Prostate gland (tissue), 2 donors: ENCODE data around the gene PCDHGA11. TPM values are rescaled to one million over a fixed set of nuclear protein-coding genes. Genes with fewer than 3 reads are reported as not detected.
A peak's percentile ranks its signal among the peaks of the same experiment; 100 is the strongest.
"Not testable (repeated sequence)": the region's sequence is repeated elsewhere in the genome, so short reads cannot be mapped to it uniquely, and the experiment has no call there.

Experiments
- DNase-seq: peaks from one replicate; pipeline ENCODE4 v3.0.0-alpha.2; 2019; ENCODE audit warnings: low spot score
- H3K27ac ChIP-seq, 2 donors: fragments of 200-600 bp; sonication (generic); 2 replicates each; pipeline ENCODE4 v1.5.1; 2017 to 2019
- H3K27me3 ChIP-seq: fragments of 200-600 bp; sonication (generic); replicated peaks from 2 replicates; pipeline ENCODE4 v1.5.1; 2019; ENCODE audit not compliant: insufficient read depth
- H3K36me3 ChIP-seq, 2 donors: fragments of 200-600 bp; sonication (generic); 1 replicate in 1 of 2; 2 replicates in 1 of 2; pipeline versions ENCODE4 v1.5.1 to v1.8.1; 2017 to 2019
- H3K4me1 ChIP-seq: fragments of 200-600 bp; sonication (generic); replicated peaks from 2 replicates; pipeline ENCODE4 v1.5.1; 2019
- H3K4me3 ChIP-seq, 2 donors: fragments of 200-600 bp; sonication (generic); 2 replicates each; pipeline ENCODE4 v1.5.1; 2017 to 2019
- H3K9me3 ChIP-seq: fragments of 200-600 bp; sonication (generic); 2 replicates; pipeline ENCODE4 v1.5.1; 2017
- POLR2A ChIP-seq: fragments of 450-650 bp; IDR thresholded peaks from one replicate; pipeline ENCODE4 v1.6.1; 2016; ENCODE audit warnings: antibody characterized with exemption, mild to moderate bottlenecking
- POLR2AphosphoS5 ChIP-seq: sonication (generic); formaldehyde crosslinking; IDR thresholded peaks from one replicate; pipeline ENCODE4 v1.6.1; 2017; ENCODE audit warnings: antibody characterized with exemption
- WGBS: methylation state at CpG from one replicate; pipeline ENCODE4 v1.1.5; 2018; 5-methylcytosine and 5-hydroxymethylcytosine counted together
- intact Hi-C: fragments of 100-400 bp; cut with DNase I; formaldehyde crosslinking; loops from one replicate; pipeline ENCODE4 v1.14.2; 2022
- total RNA-seq, 2 donors: library from RNA; depleted of rRNA; stranded (reverse); fragments of >200 nt; gene quantifications; one replicate each; pipeline ENCODE4 v1.1.0, GENCODE V29; 2016
- TF ChIP-seq, protein P1 (sequence below), 4 experiments: fragments of 200-600 bp in 2 of 4; fragments of 450-650 bp in 2 of 4; sonication (generic) in 2 of 4; IDR thresholded peaks; 1 replicate in 3 of 4; 2 replicates in 1 of 4; pipeline ENCODE4 v1.5.1; 2016 to 2019; ENCODE audit warnings: antibody characterized with exemption in 4 of 4, mild to moderate bottlenecking in 2 of 4, moderate library complexity in 2 of 4

Gene PCDHGA11
- total RNA-seq, 2 donors from 2014 or later = 2.9 to 3.4 TPM

DNA sequence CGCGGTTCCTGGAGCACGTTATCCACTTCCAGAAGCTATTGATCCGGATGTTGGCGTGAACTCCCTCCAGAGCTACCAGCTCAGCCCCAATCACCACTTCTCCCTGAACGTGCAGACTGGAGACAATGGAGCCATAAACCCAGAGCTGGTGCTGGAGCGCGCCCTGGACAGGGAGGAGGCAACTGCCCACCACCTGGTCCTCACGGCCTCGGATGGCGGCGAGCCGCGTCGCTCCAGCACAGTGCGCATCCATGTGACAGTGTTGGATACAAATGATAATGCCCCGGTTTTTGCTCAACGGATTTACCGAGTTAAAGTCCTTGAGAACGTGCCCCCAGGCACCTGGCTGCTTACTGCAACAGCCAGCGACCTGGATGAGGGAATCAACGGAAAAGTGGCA, 17.5 kb upstream of the PCDHGA11 start:
- 22% methylated on average over 22 of the region's 22 CpGs for WGBS
- Histone ChIP-seq H3K27me3 (no peaks in the 10 kb centered on the region), H3K36me3 (no peaks in the 10 kb centered on the region), H3K9me3 (peaks cover 10% of the 10 kb centered on the region), H3K4me3 (no peak overlapping the region), H3K4me1 (no peaks in the 10 kb centered on the region), H3K27ac (no peak overlapping the region)
- intact Hi-C loops = no loop called here
- TF ChIP-seq POLR2A (no peak), POLR2AphosphoS5 (no peak)
- TF ChIP-seq, protein P1, sequence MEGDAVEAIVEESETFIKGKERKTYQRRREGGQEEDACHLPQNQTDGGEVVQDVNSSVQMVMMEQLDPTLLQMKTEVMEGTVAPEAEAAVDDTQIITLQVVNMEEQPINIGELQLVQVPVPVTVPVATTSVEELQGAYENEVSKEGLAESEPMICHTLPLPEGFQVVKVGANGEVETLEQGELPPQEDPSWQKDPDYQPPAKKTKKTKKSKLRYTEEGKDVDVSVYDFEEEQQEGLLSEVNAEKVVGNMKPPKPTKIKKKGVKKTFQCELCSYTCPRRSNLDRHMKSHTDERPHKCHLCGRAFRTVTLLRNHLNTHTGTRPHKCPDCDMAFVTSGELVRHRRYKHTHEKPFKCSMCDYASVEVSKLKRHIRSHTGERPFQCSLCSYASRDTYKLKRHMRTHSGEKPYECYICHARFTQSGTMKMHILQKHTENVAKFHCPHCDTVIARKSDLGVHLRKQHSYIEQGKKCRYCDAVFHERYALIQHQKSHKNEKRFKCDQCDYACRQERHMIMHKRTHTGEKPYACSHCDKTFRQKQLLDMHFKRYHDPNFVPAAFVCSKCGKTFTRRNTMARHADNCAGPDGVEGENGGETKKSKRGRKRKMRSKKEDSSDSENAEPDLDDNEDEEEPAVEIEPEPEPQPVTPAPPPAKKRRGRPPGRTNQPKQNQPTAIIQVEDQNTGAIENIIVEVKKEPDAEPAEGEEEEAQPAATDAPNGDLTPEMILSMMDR (IDR thresholded peaks at IDR 0.05) = no peak
- no peak for DNase-seq

DNA sequence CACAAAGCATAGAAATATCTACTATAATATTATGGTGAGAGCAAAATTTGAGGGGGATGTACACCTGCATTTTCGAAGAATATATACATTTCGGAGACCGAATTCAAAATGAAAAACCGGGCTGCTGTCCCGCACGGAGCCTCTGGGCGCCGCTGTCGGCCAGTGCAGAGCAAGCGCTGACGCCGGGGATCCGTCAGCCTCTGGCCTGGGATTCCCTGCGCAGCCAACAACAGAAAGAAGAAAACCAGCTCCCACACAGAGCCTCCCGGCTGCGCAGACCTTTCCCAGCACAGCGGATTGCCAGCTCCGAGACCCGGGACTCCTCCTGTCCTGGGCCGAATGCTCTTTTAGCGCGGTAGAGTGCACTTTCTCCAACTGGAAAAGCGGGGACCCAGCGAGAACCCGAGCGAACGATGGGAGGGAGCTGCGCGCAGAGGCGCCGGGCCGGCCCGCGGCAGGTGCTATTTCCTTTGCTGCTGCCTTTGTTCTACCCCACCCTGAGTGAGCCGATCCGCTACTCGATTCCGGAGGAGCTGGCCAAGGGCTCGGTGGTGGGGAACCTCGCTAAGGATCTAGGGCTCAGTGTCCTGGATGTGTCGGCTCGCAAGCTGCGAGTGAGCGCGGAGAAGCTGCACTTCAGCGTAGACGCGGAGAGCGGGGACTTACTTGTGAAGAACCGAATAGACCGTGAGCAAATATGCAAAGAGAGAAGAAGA, 12.9 kb upstream of the PCDHGA11 start, which contains the start of gene PCDHGB6:
Gene PCDHGB6, plus strand, starts transcription at position 232 of the 716 bp plus-strand sequence. Its CDS starts 182 bp downstream, at position 414.
- H3K4me3 ChIP-seq = peak within 1 kb of the TSS in 1 of 2 donors; percentile 14
- TF ChIP-seq, protein P1 (IDR thresholded peaks at IDR 0.05) = peak in 3 of 4 experiments; percentile 32 to 59 (median 59)
- 11% methylated on average over 44 of the region's 51 CpGs for WGBS
- H3K4me1 ChIP-seq, H3K9me3 ChIP-seq, H3K36me3 ChIP-seq, DNase-seq, H3K27ac ChIP-seq, H3K27me3 ChIP-seq, intact Hi-C loops: not testable (repeated sequence)

DNA sequence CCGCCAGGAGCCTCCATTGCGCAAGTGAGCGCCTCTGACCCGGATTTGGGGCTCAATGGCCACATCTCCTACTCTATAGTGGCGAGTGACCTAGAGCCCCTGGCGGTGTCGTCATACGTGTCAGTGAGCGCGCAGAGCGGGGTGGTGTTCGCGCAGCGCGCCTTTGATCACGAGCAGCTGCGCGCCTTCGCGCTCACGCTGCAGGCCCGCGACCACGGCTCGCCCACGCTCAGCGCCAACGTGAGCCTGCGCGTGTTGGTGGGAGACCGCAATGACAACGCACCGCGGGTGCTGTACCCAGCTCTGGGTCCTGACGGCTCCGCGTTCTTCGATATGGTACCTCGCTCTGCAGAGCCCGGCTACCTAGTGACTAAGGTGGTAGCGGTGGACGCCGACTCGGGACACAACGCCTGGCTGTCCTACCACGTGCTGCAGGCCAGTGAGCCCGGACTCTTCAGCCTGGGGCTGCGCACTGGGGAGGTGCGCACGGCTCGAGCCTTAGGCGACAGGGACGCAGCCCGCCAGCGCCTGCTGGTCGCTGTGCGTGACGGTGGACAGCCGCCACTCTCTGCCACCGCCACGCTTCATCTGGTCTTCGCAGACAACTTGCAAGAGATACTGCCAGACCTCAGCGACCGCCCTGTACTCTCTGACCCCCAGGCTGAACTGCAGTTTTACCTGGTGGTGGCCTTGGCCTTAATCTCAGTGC, 11.1 kb upstream of the PCDHGA11 start:
- intact Hi-C loops = loop anchor here (10.0 kb wide), 1 partner anchor 115 kb away; no protein-coding TSS in a partner anchor
- TF ChIP-seq POLR2AphosphoS5 (no peak), POLR2A (no peak)
- TF ChIP-seq, protein P1 (IDR thresholded peaks at IDR 0.05) = no peak

DNA sequence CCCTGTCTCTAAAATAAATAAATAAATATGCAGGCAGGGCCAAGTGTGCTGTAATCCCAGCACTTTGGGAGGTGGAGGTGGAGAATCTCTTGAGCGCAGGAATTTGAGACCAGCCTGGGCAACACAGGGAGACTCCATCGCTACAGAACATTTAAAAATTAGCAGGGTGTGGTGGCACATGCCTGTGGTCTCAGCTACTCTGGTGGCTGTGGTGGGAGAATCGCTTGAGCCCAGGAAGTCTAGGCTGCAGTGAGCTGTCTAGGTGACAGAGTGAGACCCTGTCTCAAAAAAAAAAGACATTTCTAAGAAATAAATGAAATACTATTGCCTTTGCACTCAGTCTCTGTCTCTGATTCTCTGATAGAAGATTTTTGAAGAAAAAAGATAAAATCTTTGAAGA, 9.3 kb upstream of the PCDHGA11 start:
- TF ChIP-seq POLR2A (no peak), POLR2AphosphoS5 (no peak)
- TF ChIP-seq, protein P1 (IDR thresholded peaks at IDR 0.05) = no peak
- Histone ChIP-seq H3K9me3 (no peaks in the 10 kb centered on the region), H3K27me3 (peaks cover 2% of the 10 kb centered on the region), H3K4me3 (no peak overlapping the region), H3K36me3 (no peaks in the 10 kb centered on the region), H3K4me1 (no peaks in the 10 kb centered on the region), H3K27ac (no peak overlapping the region)
- no peak for DNase-seq
- 56% methylated on average over 3 of the region's 3 CpGs for WGBS
- intact Hi-C loops = loop anchor here (10.0 kb wide), 1 partner anchor 113 kb away; no protein-coding TSS in a partner anchor

More for the DNA sequence above, 11.1 kb upstream of the PCDHGA11 start:
- no peaks in the 10 kb centered on the region for H3K36me3 ChIP-seq
- H3K27ac ChIP-seq = no peak overlapping the region
- H3K27me3 ChIP-seq = peaks cover 2% of the 10 kb centered on the region
- H3K4me3 ChIP-seq = no peak overlapping the region
- 23% methylated on average over 64 of the region's 64 CpGs for WGBS
- no peaks in the 10 kb centered on the region for H3K9me3 ChIP-seq
- no peaks in the 10 kb centered on the region for H3K4me1 ChIP-seq
- DNase-seq = no peak
